K562 (cell line): ENCODE measurements around the gene SPI1. TPM values are rescaled to one million over a fixed set of nuclear protein-coding genes. Genes with fewer than 3 reads are reported as not detected.

Experiments used
- ATAC-seq: fragments of 200-7000 bp; cut with Tn5 transposase; 3 replicates; pipeline ENCODE4 v1.9.1; 2020; ENCODE audit warnings: moderate library complexity
- BruUV-seq: library from RNA; stranded (reverse); fragments of 400-500 nt; replicated peaks from 2 replicates; lab custom pipeline; 2021; lab: Mats Ljungman, UMichigan
- CTCF ChIA-PET: fragments of 300-600 bp; formaldehyde crosslinking; extraction: SDS; loops from one replicate; lab custom pipeline; 2021; ENCODE audit warnings: low intra/inter-chr PET ratio; lab: Yijun Ruan, JAX
- POLR2A ChIA-PET: fragments of 300-600, 350-650 bp; sonication (Branson Sonifier 250); formaldehyde crosslinking; extraction: SDS; loops from one replicate; lab custom pipeline; 2021; ENCODE audit warnings: antibody characterized with exemption, inconsistent platforms; lab: Yijun Ruan, JAX
- DNase-seq, 4 experiments: peaks; one replicate each; pipeline versions ENCODE4 v3.0.0 to v3.0.0-alpha.2; 2011 to 2018; ENCODE audit warnings: low spot score in 3 of 4, mixed read lengths in 3 of 4; ENCODE audit errors: extremely low read depth in 1 of 4
- FAIRE-seq: peaks from 2 replicates; lab custom pipeline; 2011; peaks lifted over from hg19 to GRCh38; lab: Jason Lieb, UNC
- H2AFZ ChIP-seq: 2 replicates; pipeline ENCODE4 v1.6.0; 2011; ENCODE audit warnings: low read depth, low read length, control low read depth, inconsistent platforms
- H3K27ac ChIP-seq: fragments of 200-600 bp; 3 replicates; pipeline ENCODE4 v1.8.0; 2011; ENCODE audit warnings: low read depth, mild to moderate bottlenecking, control low read depth, inconsistent platforms, low read length, moderate library complexity, mixed read lengths; ENCODE audit errors: extremely low read depth
- H3K27me3 ChIP-seq, 2 experiments: fragments of 300-600 bp in 1 of 2; 2 replicates in 1 of 2; 3 replicates in 1 of 2; pipeline versions ENCODE4 v1.6.0 to v1.8.0; 2011; ENCODE audit warnings: inconsistent platforms in 2 of 2, low read length in 2 of 2, mild to moderate bottlenecking in 1 of 2, mixed read lengths in 1 of 2, moderate library complexity in 1 of 2; ENCODE audit not compliant: control insufficient read depth in 2 of 2, insufficient read depth in 2 of 2
- H3K36me3 ChIP-seq: fragments of 300-600 bp; 3 replicates; pipeline ENCODE4 v1.8.0; 2011; ENCODE audit warnings: mild to moderate bottlenecking, low read length, inconsistent platforms; ENCODE audit not compliant: control insufficient read depth, insufficient read depth
- H3K4me1 ChIP-seq, 2 experiments: fragments of 200-600 bp in 1 of 2; replicated peaks in 1 of 2; 2 replicates in 1 of 2; 3 replicates in 1 of 2; pipeline versions ENCODE4 v1.5.1 to v1.8.0; 2011; ENCODE audit warnings: inconsistent platforms in 2 of 2, low read length in 2 of 2, mild to moderate bottlenecking in 1 of 2, mixed read lengths in 1 of 2, moderate library complexity in 1 of 2; ENCODE audit not compliant: control insufficient read depth in 2 of 2, insufficient read depth in 2 of 2
- H3K4me2 ChIP-seq: 2 replicates; pipeline ENCODE4 v1.6.1; 2011; ENCODE audit warnings: low read length, control low read depth, inconsistent platforms, mixed read lengths; ENCODE audit not compliant: insufficient read depth
- H3K4me3 ChIP-seq: fragments of 200-600 bp; sonication (generic), shearing (Covaris generic); 2 replicates; pipeline ENCODE4 v1.5.1; 2016; ENCODE audit warnings: control low read depth, inconsistent platforms
- H3K79me2 ChIP-seq: fragments of 200-600 bp; 3 replicates; pipeline ENCODE4 v1.8.0; 2011; ENCODE audit warnings: low read length, inconsistent platforms; ENCODE audit not compliant: control insufficient read depth, insufficient read depth
- H3K9ac ChIP-seq, 2 experiments: 2 replicates each; pipeline versions ENCODE4 v1.6.0 to v1.6.1; 2011; ENCODE audit warnings: low read depth in 2 of 2, low read length in 2 of 2, control low read depth in 1 of 2, inconsistent platforms in 1 of 2, mild to moderate bottlenecking in 1 of 2, mixed read lengths in 1 of 2; ENCODE audit not compliant: insufficient read depth in 1 of 2
- H3K9me1 ChIP-seq: one replicate; pipeline ENCODE4 v1.6.0; 2011; ENCODE audit warnings: inconsistent platforms, mild to moderate bottlenecking, low read length, moderate library complexity; ENCODE audit not compliant: control insufficient read depth, insufficient read depth
- H3K9me3 ChIP-seq: replicated peaks from 2 replicates; pipeline ENCODE4 v1.5.1; 2011; ENCODE audit warnings: low read depth, low read length, inconsistent platforms; ENCODE audit not compliant: control insufficient read depth, insufficient read depth
- H4K20me1 ChIP-seq: replicated peaks from 2 replicates; pipeline ENCODE4 v1.6.1; 2011; ENCODE audit warnings: low read length, inconsistent platforms, mixed read lengths; ENCODE audit not compliant: control insufficient read depth, insufficient read depth
- POLR2G ChIP-seq: fragments of 200-400 bp; formaldehyde crosslinking; IDR thresholded peaks from 2 replicates; pipeline ENCODE4 v1.6.1; 2017; ENCODE audit warnings: low read depth, mild to moderate bottlenecking, antibody characterized with exemption, low read length, moderate library complexity
- RBFOX2 ChIP-seq: fragments of 200-400 bp; formaldehyde crosslinking; IDR thresholded peaks from 2 replicates; pipeline ENCODE4 v1.6.1; 2017; ENCODE audit warnings: low read depth, mild to moderate bottlenecking, low read length, moderate library complexity
- ZBTB34 ChIP-seq: fragments of 250-450 bp; sonication (Bioruptor Pico); IDR thresholded peaks from 2 replicates; pipeline ENCODE4 v1.8.0; 2021; ENCODE audit warnings: mild to moderate bottlenecking, moderate library complexity
- WGBS: fragments of 100-300 bp; shearing (Covaris generic); methylation state at CpG from one replicate; pipeline ENCODE4 v1.1.6; 2016; ENCODE audit warnings: low coverage, mixed read lengths; ENCODE audit not compliant: insufficient coverage; ENCODE audit errors: missing lambda C conversion rate; 5-methylcytosine and 5-hydroxymethylcytosine counted together
- in situ Hi-C: fragments of 300-500 bp; cut with MboI; formaldehyde crosslinking; loops from 4 replicates; pipeline ENCODE4 v1.15.0; 2018; ENCODE audit warnings: inconsistent platforms, mixed read lengths
- intact Hi-C: fragments of 100-400 bp; cut with micrococcal nuclease; formaldehyde crosslinking; loops from 2 replicates; pipeline ENCODE4 v1.14.2; 2022
- polyA plus RNA-seq, 8 experiments: library from polyadenylated mRNA; depleted of rRNA in 4 of 8; stranded (reverse) in 5 of 8; unstranded in 3 of 8; fragments of >200 nt; fragmentation: Nextera tagmentation in 2 of 8; fragmentation: Illumina TruSeq in 1 of 8; extraction: Ambion mirVana in 2 of 8; extraction: Trizol in 1 of 8; gene quantifications; 2 replicates each; pipeline versions ENCODE4 v1.2.1 to v1.2.3, GENCODE V29; 2011 to 2014; ENCODE audit warnings: inconsistent platforms in 1 of 8, missing spikeins in 1 of 8
- total RNA-seq, 7 experiments: library from RNA; depleted of rRNA in 6 of 7; stranded (reverse); fragments of >200 nt in 6 of 7; fragmentation: Illumina TruSeq in 2 of 7; extraction: Trizol in 2 of 7; gene quantifications; 2 replicates each; pipeline versions ENCODE4 v1.2.1 to v1.2.3, GENCODE V29; 2011 to 2021; ENCODE audit warnings: low replicate concordance in 1 of 7

Gene SPI1
- total and polyA plus RNA-seq, 9 of the 15 experiments (the other 6 are each of a cell fraction or from before 2014, with no cell fraction given): 0.10 to 33.7 (median 10.3) TPM

GRCh38 chr11:47413351-47413750 lies 35.0 kb upstream of the SPI1 start:
- peaks cover 5 to 64% of the 10 kb centered on the region in 2 experiments; a peak in 4 of 5 replicates for H3K4me1 ChIP-seq
- 79% methylated on average over 13 of the region's 13 CpGs for WGBS
- intact Hi-C loops: loop anchor here (2.0 kb wide), 1 partner anchor 203 kb away; no protein-coding TSS in a partner anchor
- peaks cover 10% of the 10 kb centered on the region for H3K9me1 ChIP-seq
- TF ChIP-seq ZBTB34 (CRISPR knock-in tag) (no peak), POLR2G (peak; percentile 53), RBFOX2 (peak; percentile 53)
- H3K79me2 ChIP-seq: peaks cover 7% of the 10 kb centered on the region; the same call in 2 of the 3 replicates
- no peak overlapping the region for H3K4me3 ChIP-seq
- in situ Hi-C loops: no loop called here
- H3K36me3 ChIP-seq: peaks cover 10% of the 10 kb centered on the region; the same call in 2 of the 3 replicates
- H3K4me2 ChIP-seq: no peak overlapping the region
- FAIRE-seq (no peak), DNase-seq (no peak), ATAC-seq (no peak)
- BruUV-seq: no TSS peak
- no peaks in the 10 kb centered on the region for H3K9me3 ChIP-seq
- H2AFZ ChIP-seq: no peak overlapping the region
- peaks cover 7% of the 10 kb centered on the region; the same call in 1 of the 2 replicates for H4K20me1 ChIP-seq
- ChIA-PET CTCF (no interaction called here), POLR2A (interaction anchor here (1.2 to 1.7 kb wide), 2 partner anchors 10 to 44 kb away, joined by 4 to 6 read pairs; no protein-coding TSS in a partner anchor)
- no peaks in the 10 kb centered on the region for H3K27me3 ChIP-seq
- peak overlapping the region in 1 of 2 experiments; percentile 57; a peak in 2 of 4 replicates for H3K9ac ChIP-seq
- no peak overlapping the region for H3K27ac ChIP-seq
